ENCODE measurements around the gene DGCR2. TPM values are rescaled to one million over a fixed set of nuclear protein-coding genes. Genes with fewer than 3 reads are reported as not detected.

Gene DGCR2
- total RNA-seq, 1 experiment from 2014 or later = 29.3 TPM

GRCh38 chr22:19150482-19151328 is 28.5 kb upstream of the DGCR2 start:
- Histone ChIP-seq H3K27ac (no peak overlapping the region), H3K4me3 (no peak overlapping the region), H3K36me3 (no peaks in the 10 kb centered on the region), H3K4me1 (no peaks in the 10 kb centered on the region), H3K9me3 (replicated peaks) (no peaks in the 10 kb centered on the region), H3K27me3 (0 out of 2 replicates have a peak, but pooled peaks cover 3% of the 10 kb centered on the region)
- no peak for DNase-seq

- no peaks in the 10 kb centered on the region for H3K4me1 ChIP-seq
- no peak within 1 kb of the TSS for H3K27ac ChIP-seq
- no peak within 1 kb of the TSS for H3K4me3 ChIP-seq
- no peaks in the 10 kb centered on the region for H3K36me3 ChIP-seq
- H3K27me3 ChIP-seq = 0 out of 2 replicates have a peak, but pooled peaks cover 3% of the 10 kb centered on the region
- H3K9me3 ChIP-seq (replicated peaks) = no peaks in the 10 kb centered on the region
- DNase-seq = no peak
These were observed 27.8 kb upstream of the DGCR2 start, which contains the start of gene GSC2 for GRCh38 chr22:19149991-19150390. Gene GSC2 (minus strand): TSS chr22:19150292. CDS start chr22:19150283, 9 bp downstream.

GRCh38 chr22:19149047-19149883 is 27.1 kb upstream of the DGCR2 start:
- no peaks in the 10 kb centered on the region for H3K4me1 ChIP-seq
- no peaks in the 10 kb centered on the region for H3K36me3 ChIP-seq
- DNase-seq = no peak
- no peak overlapping the region for H3K4me3 ChIP-seq
- H3K27me3 ChIP-seq = 0 out of 2 replicates have a peak, but pooled peaks cover 3% of the 10 kb centered on the region
- no peak overlapping the region for H3K27ac ChIP-seq
- no peaks in the 10 kb centered on the region for H3K9me3 ChIP-seq (replicated peaks)

- Histone ChIP-seq H3K9me3 (replicated peaks) (no peaks in the 10 kb centered on the region), H3K4me1 (no peaks in the 10 kb centered on the region), H3K36me3 (no peaks in the 10 kb centered on the region), H3K4me3 (no peak overlapping the region), H3K27ac (no peak overlapping the region), H3K27me3 (no peaks in the 10 kb centered on the region)
- DNase-seq = no peak
These were observed 26.3 kb upstream of the DGCR2 start for GRCh38 chr22:19148417-19149046.

- H3K27me3 ChIP-seq = no peaks in the 10 kb centered on the region
- no peak overlapping the region for H3K4me3 ChIP-seq
- no peaks in the 10 kb centered on the region for H3K4me1 ChIP-seq
- H3K27ac ChIP-seq = no peak overlapping the region
- DNase-seq = no peak
- no peaks in the 10 kb centered on the region for H3K36me3 ChIP-seq
- no peaks in the 10 kb centered on the region for H3K9me3 ChIP-seq (replicated peaks)
These were observed 25.1 kb upstream of the DGCR2 start for GRCh38 chr22:19147195-19147780.

GRCh38 chr22:19146215-19146968 is 24.2 kb upstream of the DGCR2 start:
- DNase-seq = no peak
- Histone ChIP-seq H3K9me3 (replicated peaks) (no peaks in the 10 kb centered on the region), H3K4me1 (no peaks in the 10 kb centered on the region), H3K36me3 (no peaks in the 10 kb centered on the region), H3K27me3 (no peaks in the 10 kb centered on the region), H3K4me3 (no peak overlapping the region), H3K27ac (no peak overlapping the region)

GRCh38 chr22:19143967-19144400 is 21.8 kb upstream of the DGCR2 start:
- peak in 1 of 2 experiments; percentile 20 for DNase-seq
- Histone ChIP-seq H3K4me1 (no peaks in the 10 kb centered on the region), H3K9me3 (replicated peaks) (no peaks in the 10 kb centered on the region)

GRCh38 chr22:19143212-19143611 is 21.0 kb upstream of the DGCR2 start:
- no peak overlapping the region for H3K27ac ChIP-seq
- no peaks in the 10 kb centered on the region for H3K4me1 ChIP-seq
- no peak overlapping the region for H3K4me3 ChIP-seq
- no peaks in the 10 kb centered on the region for H3K27me3 ChIP-seq
- H3K9me3 ChIP-seq (replicated peaks) = no peaks in the 10 kb centered on the region
- no peak for DNase-seq
- H3K36me3 ChIP-seq = peaks cover 6% of the 10 kb centered on the region

More at GRCh38 chr22:19143967-19144400, 21.8 kb upstream of the DGCR2 start:
- no peaks in the 10 kb centered on the region for H3K27me3 ChIP-seq
- H3K27ac ChIP-seq = peak overlapping the region; percentile 1; the same call in 1 of the 2 replicates
- peaks cover 2% of the 10 kb centered on the region for H3K36me3 ChIP-seq
- peak overlapping the region; percentile 74 for H3K4me3 ChIP-seq

- Histone ChIP-seq H3K36me3 (peaks cover 10% of the 10 kb centered on the region), H3K27ac (no peak overlapping the region), H3K9me3 (replicated peaks) (no peaks in the 10 kb centered on the region)
These were observed 20.2 kb upstream of the DGCR2 start for GRCh38 chr22:19142394-19142793.

GRCh38 chr22:19139974-19140373 is 17.8 kb upstream of the DGCR2 start:
- Histone ChIP-seq H3K27ac (no peak overlapping the region), H3K9me3 (replicated peaks) (no peaks in the 10 kb centered on the region), H3K4me3 (no peak overlapping the region), H3K27me3 (no peaks in the 10 kb centered on the region), H3K36me3 (peaks cover 21% of the 10 kb centered on the region), H3K4me1 (no peaks in the 10 kb centered on the region)
- DNase-seq = no peak

More at GRCh38 chr22:19142394-19142793, 20.2 kb upstream of the DGCR2 start:
- Histone ChIP-seq H3K4me3 (no peak overlapping the region), H3K27me3 (no peaks in the 10 kb centered on the region), H3K4me1 (no peaks in the 10 kb centered on the region)
- DNase-seq = no peak

- Histone ChIP-seq H3K36me3 (peaks cover 23% of the 10 kb centered on the region), H3K9me3 (replicated peaks) (no peaks in the 10 kb centered on the region), H3K27ac (no peak overlapping the region), H3K4me1 (no peaks in the 10 kb centered on the region), H3K4me3 (no peak overlapping the region), H3K27me3 (no peaks in the 10 kb centered on the region)
- DNase-seq = no peak
These were observed 16.8 kb upstream of the DGCR2 start for GRCh38 chr22:19139001-19139356.

- Histone ChIP-seq H3K4me1 (no peaks in the 10 kb centered on the region), H3K9me3 (replicated peaks) (no peaks in the 10 kb centered on the region), H3K36me3 (peaks cover 28% of the 10 kb centered on the region), H3K4me3 (no peak overlapping the region), H3K27me3 (no peaks in the 10 kb centered on the region), H3K27ac (no peak overlapping the region)
- no peak for DNase-seq
These were observed 16.2 kb upstream of the DGCR2 start for GRCh38 chr22:19138217-19139000.

Measured in SJCRH30 (cell line).